HG03108 (cell line): ENCODE results near the gene EHBP1.

Experiments used
- ATAC-seq: cut with Tn5 transposase; IDR thresholded peaks from one replicate; pipeline ENCODE4 v1.9.1; 2021; ENCODE audit warnings: moderate library complexity; ENCODE audit not compliant: unreplicated experiment

EHBP1 gene

GRCh38 chr2:62705007-62705829 is at the start of gene EHBP1:
TSS of gene EHBP1 (plus strand) at chr2:62705713. CDS start at chr2:62707192, 1,479 bp downstream.
- ATAC-seq: peak; percentile 95

- no peak for ATAC-seq
Observed at GRCh38 chr2:62657783-62658182, 47.7 kb upstream of the EHBP1 start.

GRCh38 chr2:62658891-62659290 is 46.6 kb upstream of the EHBP1 start:
- no peak for ATAC-seq

- ATAC-seq: peak; percentile 85
Observed at GRCh38 chr2:62660087-62660486, 45.4 kb upstream of the EHBP1 start.

GRCh38 chr2:62660582-62661262 is 44.8 kb upstream of the EHBP1 start:
- ATAC-seq: no peak

GRCh38 chr2:62661263-62661635 is 44.3 kb upstream of the EHBP1 start:
- ATAC-seq: no peak

- no peak for ATAC-seq
Observed at GRCh38 chr2:62662131-62662530, 43.4 kb upstream of the EHBP1 start.

- ATAC-seq: no peak
Observed at GRCh38 chr2:62662554-62662953, 43.0 kb upstream of the EHBP1 start.

GRCh38 chr2:62663411-62663810 is 42.1 kb upstream of the EHBP1 start:
- no peak for ATAC-seq

GRCh38 chr2:62663920-62664795 is 41.4 kb upstream of the EHBP1 start:
- ATAC-seq: no peak

GRCh38 chr2:62665446-62665845 is 40.1 kb upstream of the EHBP1 start:
- no peak for ATAC-seq

GRCh38 chr2:62669180-62669579 is 36.3 kb upstream of the EHBP1 start:
- ATAC-seq: no peak

GRCh38 chr2:62672601-62673000 is 32.9 kb upstream of the EHBP1 start:
- ATAC-seq: no peak

GRCh38 chr2:62675062-62675461 is 30.5 kb upstream of the EHBP1 start:
- no peak for ATAC-seq

- ATAC-seq: no peak
Observed at GRCh38 chr2:62685256-62685655, 20.3 kb upstream of the EHBP1 start.

- ATAC-seq: no peak
Observed at GRCh38 chr2:62686012-62686685, 19.4 kb upstream of the EHBP1 start.

- ATAC-seq: no peak
Observed at GRCh38 chr2:62687636-62688035, 17.9 kb upstream of the EHBP1 start.

- no peak for ATAC-seq
Observed at GRCh38 chr2:62688771-62689170, 16.7 kb upstream of the EHBP1 start.

GRCh38 chr2:62691186-62691585 is 14.3 kb upstream of the EHBP1 start:
- no peak for ATAC-seq

GRCh38 chr2:62692225-62692624 is 13.3 kb upstream of the EHBP1 start:
- no peak for ATAC-seq

GRCh38 chr2:62698653-62699052 is 6.9 kb upstream of the EHBP1 start:
- ATAC-seq: no peak
